PC-9 (cell line): ENCODE data around the gene SCGB1A1. TPM values are rescaled to one million over a fixed set of nuclear protein-coding genes. Genes with fewer than 3 reads are reported as not detected.

Source experiments
- BruUV-seq: library from RNA; stranded (reverse); fragments of 400-500 nt; replicated peaks from 2 replicates; lab custom pipeline; 2021; lab: Mats Ljungman, UMichigan
- CTCF ChIA-PET: fragments of 300-600 bp; sonication (Branson Sonifier 250); formaldehyde crosslinking; loops from one replicate; lab custom pipeline; 2022; ENCODE audit warnings: antibody characterized with exemption; lab: Charles Lee
- POLR2A ChIA-PET: fragments of 300-600 bp; sonication (Branson Sonifier 250); formaldehyde crosslinking; loops from one replicate; lab custom pipeline; 2022; ENCODE audit warnings: antibody characterized with exemption; ENCODE audit not compliant: unreplicated experiment; lab: Charles Lee
- DNase-seq, 2 experiments: peaks; one replicate each; pipeline versions ENCODE4 v3.0.0 to v3.0.0-alpha.2; 2015 to 2022; ENCODE audit warnings: mixed read lengths in 1 of 2
- H2AFZ ChIP-seq: fragments of 200-600 bp; sonication (generic); 2 replicates; pipeline ENCODE4 v1.8.1; 2017; ENCODE audit warnings: antibody characterized with exemption
- H3F3A ChIP-seq: fragments of 200-600 bp; sonication (generic); 2 replicates; pipeline ENCODE4 v1.8.1; 2017; ENCODE audit warnings: antibody characterized with exemption, mild to moderate bottlenecking, low read depth; ENCODE audit not compliant: insufficient read depth
- H3K27ac ChIP-seq: fragments of 200-600 bp; sonication (generic); 2 replicates; pipeline ENCODE4 v1.6.1; 2016; ENCODE audit warnings: mixed run types
- H3K27me3 ChIP-seq: fragments of 200-600 bp; sonication (generic); 2 replicates; pipeline ENCODE4 v1.6.1; 2016; ENCODE audit warnings: low read depth, mixed run types; ENCODE audit not compliant: insufficient read depth
- H3K36me3 ChIP-seq: fragments of 200-600 bp; sonication (generic); 2 replicates; pipeline ENCODE4 v1.6.1; 2016; ENCODE audit warnings: low read depth, mixed run types
- H3K4me1 ChIP-seq: fragments of 200-600 bp; sonication (generic); replicated peaks from 2 replicates; pipeline ENCODE4 v1.6.1; 2016; ENCODE audit warnings: mixed run types; ENCODE audit not compliant: insufficient read depth
- H3K4me2 ChIP-seq: fragments of 200-600 bp; sonication (generic); 2 replicates; pipeline ENCODE4 v1.6.1; 2017; ENCODE audit warnings: mixed run types
- H3K4me3 ChIP-seq: fragments of 200-600 bp; sonication (generic); 2 replicates; pipeline ENCODE4 v1.6.1; 2016; ENCODE audit warnings: mixed run types
- H3K79me2 ChIP-seq: fragments of 200-600 bp; sonication (generic); 2 replicates; pipeline ENCODE4 v1.6.1; 2017; ENCODE audit warnings: low read depth, mixed run types
- H3K9me2 ChIP-seq: fragments of 200-600 bp; sonication (generic); 2 replicates; pipeline ENCODE4 v1.8.1; 2017; ENCODE audit warnings: mild to moderate bottlenecking; ENCODE audit not compliant: insufficient read depth
- H3K9me3 ChIP-seq: fragments of 200-600 bp; sonication (generic); 2 replicates; pipeline ENCODE4 v1.8.1; 2016; ENCODE audit warnings: low read depth; ENCODE audit not compliant: insufficient read depth
- H4K20me1 ChIP-seq: fragments of 200-600 bp; sonication (generic); 2 replicates; pipeline ENCODE4 v1.8.1; 2017; ENCODE audit not compliant: insufficient read depth
- CTCF ChIP-seq: fragments of 200-600 bp; sonication (generic); conservative IDR thresholded peaks from 2 replicates; pipeline ENCODE4 v1.6.1; 2017; ENCODE audit warnings: mixed run types, antibody characterized with exemption, mild to moderate bottlenecking, moderate library complexity
- EZH2 ChIP-seq: fragments of 200-600 bp; sonication (generic); IDR thresholded peaks from 2 replicates; pipeline ENCODE4 v1.8.0; 2017; ENCODE audit warnings: antibody characterized with exemption, low read depth
- intact Hi-C: fragments of 100-400 bp; cut with micrococcal nuclease; formaldehyde crosslinking; loops from one replicate; pipeline ENCODE4 v1.10.0; 2022; ENCODE audit not compliant: unreplicated experiment
- total RNA-seq: library from RNA; stranded (reverse); gene quantifications from 2 replicates; pipeline ENCODE4 v1.2.3, GENCODE V29; 2021

SCGB1A1 gene
- total RNA-seq, 1 experiment from 2014 or later, result not detected

- POLR2A ChIA-PET, result no interaction called here
- no peaks in the 10 kb centered on the region for H4K20me1 ChIP-seq
- DNase-seq, result no peak
- H3K4me2 ChIP-seq, result no peak overlapping the region
- no peaks in the 10 kb centered on the region for H3K9me3 ChIP-seq
- H3K4me3 ChIP-seq, result no peak overlapping the region
- no peaks in the 10 kb centered on the region for H3K4me1 ChIP-seq
- no peak overlapping the region for H3K27ac ChIP-seq
- no peak for TF ChIP-seq EZH2
- TF ChIP-seq CTCF, result no peak
- CTCF ChIA-PET, result no interaction called here
- H3F3A ChIP-seq, result peaks cover 9% of the 10 kb centered on the region
- BruUV-seq, result no TSS peak
- H3K79me2 ChIP-seq, result no peaks in the 10 kb centered on the region
- no peaks in the 10 kb centered on the region for H3K36me3 ChIP-seq
- no peaks in the 10 kb centered on the region for H3K9me2 ChIP-seq
- no peaks in the 10 kb centered on the region for H3K27me3 ChIP-seq
- intact Hi-C loops, result no loop called here
- H2AFZ ChIP-seq, result no peak overlapping the region
Observed at GRCh38 chr11:62438641-62439040, 19.8 kb downstream of the SCGB1A1 start.

GRCh38 chr11:62439785-62440602 lies 21.2 kb downstream of the SCGB1A1 start:
- H3K27ac ChIP-seq, result no peak overlapping the region
- no peak overlapping the region for H2AFZ ChIP-seq
- H3K9me2 ChIP-seq, result no peaks in the 10 kb centered on the region
- no peaks in the 10 kb centered on the region for H3K36me3 ChIP-seq
- intact Hi-C loops, result no loop called here
- TF ChIP-seq CTCF (no peak), EZH2 (no peak)
- no peak overlapping the region for H3K4me3 ChIP-seq
- DNase-seq, result no peak
- no peaks in the 10 kb centered on the region for H3K79me2 ChIP-seq
- POLR2A ChIA-PET, result no interaction called here
- CTCF ChIA-PET, result no interaction called here
- no peak overlapping the region for H3K4me2 ChIP-seq
- no peaks in the 10 kb centered on the region for H3K9me3 ChIP-seq
- peaks cover 9% of the 10 kb centered on the region for H3F3A ChIP-seq
- H3K27me3 ChIP-seq, result no peaks in the 10 kb centered on the region
- no peaks in the 10 kb centered on the region for H3K4me1 ChIP-seq
- BruUV-seq, result no TSS peak
- no peaks in the 10 kb centered on the region for H4K20me1 ChIP-seq

- Histone ChIP-seq H4K20me1 (no peaks in the 10 kb centered on the region), H3K9me2 (no peaks in the 10 kb centered on the region), H3K79me2 (no peaks in the 10 kb centered on the region), H3K4me2 (no peak overlapping the region), H3F3A (peaks cover 5% of the 10 kb centered on the region; the same call in 1 of the 2 replicates), H2AFZ (no peak overlapping the region), H3K36me3 (no peaks in the 10 kb centered on the region), H3K9me3 (no peaks in the 10 kb centered on the region), H3K27me3 (no peaks in the 10 kb centered on the region), H3K27ac (no peak overlapping the region), H3K4me1 (no peaks in the 10 kb centered on the region), H3K4me3 (no peak overlapping the region)
- no peak for TF ChIP-seq EZH2
- no peak for TF ChIP-seq CTCF
- intact Hi-C loops, result no loop called here
- ChIA-PET CTCF (interaction anchor here (0.6 kb wide), 1 partner anchor 66 kb away, joined by 4 read pairs; no protein-coding TSS in a partner anchor), POLR2A (no interaction called here)
- no peak for DNase-seq
- BruUV-seq, result no TSS peak
Observed at GRCh38 chr11:62443390-62444235, 24.8 kb downstream of the SCGB1A1 start.
